GM18502 (cell line): ENCODE results near the gene SNX9.
"Not testable (repeated sequence)": the region's sequence is repeated elsewhere in the genome, so short reads cannot be mapped to it uniquely, and the experiment has no call there.

Experiments used
- ATAC-seq: cut with Tn5 transposase; IDR thresholded peaks from one replicate; pipeline ENCODE4 v1.9.1; 2021; ENCODE audit warnings: mild to moderate bottlenecking; ENCODE audit not compliant: unreplicated experiment, poor library complexity

The SNX9 gene

GRCh38 chr6:157944983-157945931, 122.2 kb downstream of the SNX9 start:
- no peak for ATAC-seq

- no peak for ATAC-seq
Measured at GRCh38 chr6:157946053-157946617, 123.1 kb downstream of the SNX9 start.

GRCh38 chr6:157946865-157947532, 124.0 kb downstream of the SNX9 start:
- ATAC-seq, result peak; percentile 60

GRCh38 chr6:157950899-157951298, 127.9 kb downstream of the SNX9 start:
- ATAC-seq, result not testable (repeated sequence)

- ATAC-seq, result no peak
Measured at GRCh38 chr6:157951828-157952227, 128.8 kb downstream of the SNX9 start.

DNA sequence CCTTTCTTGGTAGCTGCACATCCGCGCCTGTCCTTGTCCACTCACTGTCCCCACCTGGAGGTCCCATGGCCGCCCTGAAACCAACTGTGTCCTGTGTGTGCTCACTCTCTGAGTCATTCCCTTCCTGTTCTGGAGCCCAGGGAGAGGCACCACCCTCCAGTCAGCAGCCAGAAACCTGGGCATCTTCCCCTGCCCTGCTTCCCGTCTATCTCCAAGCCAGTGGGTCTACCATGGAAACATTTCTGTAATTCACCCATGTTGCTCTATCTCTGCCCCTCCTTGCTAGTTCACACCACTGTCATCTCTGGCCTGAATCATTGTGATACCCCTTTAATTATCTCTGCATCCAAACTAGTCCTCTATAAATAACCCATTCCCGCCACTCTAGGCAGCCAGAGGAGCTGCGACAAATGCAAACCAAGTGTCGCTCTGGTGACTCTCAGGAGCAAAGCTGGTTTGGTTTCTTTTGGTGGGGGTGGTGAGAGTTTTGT, 129.9 kb downstream of the SNX9 start:
- no peak for ATAC-seq

- ATAC-seq, result no peak
Measured at GRCh38 chr6:157953580-157954091, 130.6 kb downstream of the SNX9 start.

DNA sequence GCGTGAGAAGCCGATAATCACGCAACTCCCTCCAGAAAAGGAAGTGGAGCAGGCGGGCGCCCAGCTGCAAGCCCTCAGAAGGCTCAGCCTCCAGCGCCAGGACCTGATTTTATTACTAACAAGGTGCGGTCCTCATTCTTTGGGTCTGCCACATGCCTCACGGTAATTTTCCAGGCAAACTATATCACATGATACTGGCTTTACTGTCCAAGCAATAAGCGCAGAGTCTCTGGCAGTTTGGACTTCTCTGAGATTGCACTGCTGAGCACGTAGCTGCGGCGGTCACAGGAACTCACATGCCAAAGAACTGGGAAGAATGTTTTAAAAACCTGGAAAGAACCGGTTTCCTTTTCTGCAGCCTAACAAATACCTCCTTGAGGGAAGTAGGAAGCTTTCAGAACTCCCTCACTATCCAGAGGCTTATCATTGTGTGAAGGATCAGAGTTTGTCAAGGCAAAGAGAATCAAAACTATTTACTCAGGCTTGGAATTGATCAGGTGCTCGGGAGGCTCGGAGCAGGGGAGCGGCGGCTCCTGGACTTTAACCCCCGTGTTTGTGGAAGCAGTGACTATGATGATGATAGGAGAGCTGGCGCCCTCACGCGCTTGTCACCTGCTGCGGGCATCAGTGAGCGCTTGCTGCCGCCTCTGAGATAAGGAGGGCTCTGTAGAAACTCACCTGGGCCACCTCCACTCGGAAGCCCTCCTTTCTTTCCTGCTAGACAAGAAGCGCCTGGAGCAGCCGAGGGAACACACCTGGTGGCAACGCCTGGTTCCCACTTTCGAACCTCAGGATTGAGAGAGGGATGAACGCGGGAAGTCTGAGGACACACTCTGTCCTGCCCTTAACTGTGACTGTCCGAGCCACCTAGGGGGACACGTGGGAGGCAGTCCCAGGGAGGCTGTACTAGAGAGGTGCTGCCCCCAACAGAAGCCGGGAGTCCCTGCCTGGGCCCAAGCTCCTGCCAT, 131.4 kb downstream of the SNX9 start:
- ATAC-seq, result no peak

GRCh38 chr6:157955675-157956074, 132.6 kb downstream of the SNX9 start:
- no peak for ATAC-seq

GRCh38 chr6:157956171-157956730, 133.2 kb downstream of the SNX9 start:
- no peak for ATAC-seq

DNA sequence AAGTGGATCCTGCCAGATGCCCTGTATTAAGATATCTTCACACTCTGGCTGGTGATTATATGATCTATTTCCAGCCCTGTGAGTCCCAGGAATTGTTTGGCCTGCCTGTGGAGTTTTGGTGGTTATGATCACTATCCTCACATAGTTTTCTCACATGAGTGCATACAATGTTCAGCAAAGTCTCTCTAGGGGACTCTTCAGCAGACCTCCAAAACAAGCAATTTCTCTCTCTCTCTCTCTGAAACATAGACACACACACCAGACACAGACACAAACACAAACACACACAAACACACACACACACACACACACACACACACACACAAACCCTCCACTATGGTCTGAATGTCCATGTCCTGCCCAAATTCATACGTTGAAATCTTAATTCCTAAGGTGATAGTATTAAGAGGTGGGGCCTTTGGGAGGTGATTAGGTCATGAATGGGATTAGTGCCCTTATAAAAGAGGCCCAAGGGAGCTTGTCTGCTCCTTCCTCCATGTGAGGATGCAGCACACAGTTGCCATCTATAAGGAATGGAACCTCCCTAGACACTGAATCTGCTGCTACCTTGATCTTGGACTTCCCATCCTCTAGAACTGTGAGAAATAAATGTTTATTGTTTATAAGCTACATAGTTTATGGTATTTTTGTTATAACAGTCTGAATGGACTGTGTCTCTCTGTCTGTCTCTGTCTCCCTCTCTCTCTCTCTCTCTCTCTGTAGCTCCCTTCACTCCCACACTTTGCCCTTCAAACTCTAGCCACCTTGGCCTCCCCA, 136.6 kb downstream of the SNX9 start:
- ATAC-seq, result no peak

GRCh38 chr6:157961153-157961831, 138.2 kb downstream of the SNX9 start:
- no peak for ATAC-seq

GRCh38 chr6:157961832-157962575, 139.0 kb downstream of the SNX9 start:
- ATAC-seq, result no peak

- no peak for ATAC-seq
Measured at GRCh38 chr6:157962601-157963302, 139.7 kb downstream of the SNX9 start.

DNA sequence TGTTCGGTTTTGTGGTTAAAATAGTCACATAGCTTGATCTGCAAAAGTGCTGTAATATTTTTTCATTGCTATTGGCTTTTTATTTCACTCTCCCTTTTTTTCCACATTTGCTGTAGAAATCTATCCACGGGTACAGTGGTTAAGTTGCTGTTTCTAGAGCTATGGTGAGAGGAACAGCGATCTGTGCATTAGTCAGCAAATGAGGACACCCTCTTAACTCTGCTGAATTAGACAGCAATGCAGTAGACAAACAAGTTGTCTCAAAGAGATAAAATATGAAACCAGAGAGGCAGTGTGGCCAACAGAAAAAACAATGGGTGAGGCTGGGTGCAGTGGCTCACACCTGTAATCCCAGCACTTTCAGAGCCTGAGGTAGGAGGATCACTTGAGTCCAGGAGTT, 141.1 kb downstream of the SNX9 start:
- no peak for ATAC-seq

GRCh38 chr6:157965387-157965786, 142.3 kb downstream of the SNX9 start:
- no peak for ATAC-seq

DNA sequence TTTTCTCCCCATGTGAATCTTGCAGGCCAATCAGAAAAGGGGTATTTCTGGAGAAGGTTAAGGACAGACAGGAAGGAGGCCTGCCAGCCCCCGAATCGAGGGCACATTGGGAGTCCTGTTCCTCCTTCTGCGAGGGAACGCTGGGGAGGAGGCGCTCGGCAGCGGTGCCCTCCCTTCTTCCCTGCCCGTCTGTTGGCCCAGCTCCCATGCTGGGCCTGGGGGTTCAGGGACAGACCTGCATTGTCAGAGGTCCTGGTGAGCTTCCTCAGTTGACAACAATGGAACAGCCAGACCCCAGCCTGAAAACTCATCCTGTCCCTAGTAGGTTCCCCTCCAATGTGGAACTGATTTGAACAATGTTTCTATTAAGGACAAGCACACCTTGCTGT, 143.5 kb downstream of the SNX9 start:
- no peak for ATAC-seq
